HL-60/S4 treated with phorbol 12-myristate 13-acetate at 8.2 ng/mL for 4 days and 3 days (cell line): ENCODE results near the gene ERFL.

Experiments
- in situ Hi-C: fragments of 300-500 bp; cut with MboI; formaldehyde crosslinking; loops from 2 replicates; pipeline ENCODE4 v1.15.0; 2022; ENCODE audit warnings: low sequenced_read_pairs

ERFL gene

GRCh38 chr19:41928221-41928683 is at the start of gene ERFL:
TSS of gene ERFL (minus strand) at chr19:41928449. CDS start at chr19:41912919, 15,530 bp downstream.
- in situ Hi-C loops = no loop called here

DNA sequence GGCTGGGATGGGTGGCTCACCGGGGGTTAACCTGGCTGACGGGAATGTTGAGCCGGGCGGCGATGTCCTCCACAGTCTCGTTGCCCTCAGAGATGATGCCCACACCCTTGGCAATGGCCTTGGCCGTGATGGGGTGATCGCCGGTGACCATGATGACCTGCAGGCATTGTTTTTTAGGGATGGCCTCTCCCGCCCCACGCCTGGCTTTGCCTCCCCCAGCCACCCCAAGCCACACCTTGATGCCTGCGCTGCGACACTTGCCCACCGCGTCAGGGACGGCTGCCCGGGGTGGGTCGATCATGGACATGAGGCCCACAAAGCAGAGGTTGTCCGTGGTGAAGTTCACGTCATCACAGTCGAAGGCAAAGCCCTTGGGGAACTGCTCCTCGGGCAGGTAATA is 49.7 kb upstream of the ERFL start:
- in situ Hi-C loops = no loop called here

GRCh38 chr19:41974652-41975051 is 46.4 kb upstream of the ERFL start:
- in situ Hi-C loops = no loop called here

DNA sequence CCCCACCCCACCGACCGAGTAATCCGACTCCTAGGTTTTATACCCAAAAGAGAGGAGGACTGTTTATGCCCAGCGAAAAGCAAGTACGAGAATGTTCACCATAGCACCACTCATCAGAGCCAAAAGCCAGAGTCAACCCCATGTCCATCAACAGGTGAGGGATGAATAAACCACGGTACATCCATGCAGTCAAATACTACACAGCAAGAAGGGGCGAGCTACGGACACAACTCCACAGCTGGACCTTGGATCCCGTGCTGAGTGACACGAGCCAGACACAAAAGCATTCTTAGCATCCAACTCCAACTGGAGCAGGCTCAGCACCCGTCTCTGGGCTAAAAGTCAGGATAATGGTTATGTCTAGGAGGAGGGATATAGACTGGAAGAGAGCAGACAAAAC is 43.1 kb upstream of the ERFL start:
- in situ Hi-C loops = no loop called here

DNA sequence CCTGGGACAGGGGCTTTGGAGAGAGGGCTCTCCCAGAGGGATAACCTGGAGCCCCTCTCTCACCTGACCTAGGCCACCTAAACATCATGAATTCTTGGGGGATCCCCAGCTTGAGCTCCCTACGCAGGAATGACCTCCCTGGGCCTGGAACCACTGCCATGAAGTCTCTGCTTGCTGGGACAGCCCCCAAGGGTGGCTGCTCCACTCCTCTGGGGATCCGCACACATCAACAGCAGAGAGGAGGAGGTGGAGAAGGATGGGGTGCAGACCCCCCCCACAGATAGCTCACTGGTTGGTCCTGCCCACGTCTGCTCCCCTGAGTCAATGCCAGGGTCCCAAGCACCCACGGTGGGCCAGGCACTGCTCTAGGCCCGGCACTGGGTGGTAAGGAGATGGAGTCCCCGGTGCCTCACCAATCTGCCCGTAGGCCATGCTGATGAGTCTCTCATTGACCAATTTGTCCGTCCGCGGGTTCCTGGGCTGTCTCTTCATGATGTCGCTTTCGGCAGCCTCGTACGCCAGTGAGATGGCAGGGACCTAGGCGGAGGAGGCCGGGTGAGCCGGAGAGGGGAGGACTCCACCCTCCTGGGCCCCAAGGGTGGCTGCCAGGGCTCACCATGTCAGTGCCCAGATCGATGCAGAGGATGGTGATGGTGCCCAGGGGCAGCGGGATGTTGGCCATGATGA is 41.7 kb upstream of the ERFL start:
- in situ Hi-C loops = no loop called here

DNA sequence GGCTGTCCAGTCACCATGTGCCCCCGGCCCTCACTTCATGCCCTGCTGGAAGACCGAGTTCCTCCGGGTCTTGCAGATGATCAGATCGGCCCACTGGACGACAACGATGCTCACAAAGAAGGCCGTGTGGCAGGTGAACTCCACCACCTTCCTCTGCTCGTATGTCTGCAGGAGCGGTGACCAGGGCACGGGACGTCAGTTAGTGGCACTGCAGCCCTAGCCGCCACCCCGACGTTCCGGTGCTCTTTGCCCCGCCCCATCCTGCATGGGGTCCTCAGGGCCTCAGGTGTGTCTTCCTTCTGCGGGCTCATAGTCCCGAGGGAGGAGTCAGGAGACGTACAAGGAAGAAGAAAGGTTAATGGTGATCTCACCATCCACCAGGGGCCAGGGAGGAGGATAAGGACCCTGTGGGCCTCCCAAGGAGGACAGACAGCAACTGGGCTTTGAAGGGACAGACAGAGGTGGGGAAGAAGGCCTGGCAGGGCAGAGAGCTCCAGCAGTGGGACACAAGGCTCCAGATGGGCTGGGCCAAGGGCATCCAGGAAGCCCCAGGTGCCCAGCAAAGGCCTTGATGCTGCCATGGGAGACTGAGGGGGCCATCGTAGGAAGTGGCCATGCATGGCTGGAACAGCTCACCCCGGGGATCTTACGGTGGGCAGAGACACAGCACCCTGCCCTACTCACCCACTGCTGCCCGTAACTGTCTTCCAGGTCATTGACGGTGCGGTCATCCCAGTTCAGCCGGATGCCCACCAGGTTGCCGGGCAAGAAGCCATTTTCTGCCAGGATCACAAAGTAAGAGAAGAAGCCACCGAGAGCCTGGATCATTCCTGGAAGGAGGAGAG is 40.7 kb upstream of the ERFL start:
- in situ Hi-C loops = no loop called here

DNA sequence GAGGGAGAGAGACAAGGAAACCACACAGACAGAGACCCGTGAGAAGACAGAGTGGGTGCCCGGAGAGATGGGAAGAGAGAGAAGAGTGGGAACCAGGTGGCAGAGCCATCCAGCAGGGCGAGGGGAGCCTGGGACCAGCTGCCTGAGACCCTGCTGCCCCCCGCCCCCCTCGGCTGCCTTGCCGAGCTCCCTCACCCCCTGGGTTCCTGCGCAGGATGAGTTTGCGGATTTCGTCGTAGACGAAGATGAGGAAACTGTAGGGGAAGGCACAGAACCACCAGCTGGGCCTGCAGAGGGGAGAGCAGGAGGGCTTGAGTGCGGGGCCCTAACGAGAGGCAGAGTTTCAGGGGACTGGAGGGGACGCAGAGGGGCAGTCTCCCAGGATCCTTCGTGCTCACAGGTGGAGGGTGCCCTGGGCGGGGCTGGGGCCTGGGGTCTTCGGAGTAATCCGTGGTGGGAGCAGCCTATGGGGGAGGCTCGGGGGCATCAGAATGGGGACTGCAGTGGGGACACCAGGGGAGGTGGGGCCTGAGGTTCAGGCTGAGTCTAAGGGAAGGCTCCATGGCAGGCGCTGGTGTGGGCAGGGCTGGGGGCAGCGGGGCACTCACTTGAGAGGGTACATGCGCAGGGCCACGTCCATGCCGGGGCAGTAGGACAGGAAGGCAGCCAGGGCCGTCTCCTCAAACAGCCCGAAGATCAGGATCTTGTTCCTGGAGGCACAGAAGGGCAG is 39.0 kb upstream of the ERFL start:
- in situ Hi-C loops = no loop called here

GRCh38 chr19:41965106-41965505 is 36.9 kb upstream of the ERFL start:
- in situ Hi-C loops = no loop called here

DNA sequence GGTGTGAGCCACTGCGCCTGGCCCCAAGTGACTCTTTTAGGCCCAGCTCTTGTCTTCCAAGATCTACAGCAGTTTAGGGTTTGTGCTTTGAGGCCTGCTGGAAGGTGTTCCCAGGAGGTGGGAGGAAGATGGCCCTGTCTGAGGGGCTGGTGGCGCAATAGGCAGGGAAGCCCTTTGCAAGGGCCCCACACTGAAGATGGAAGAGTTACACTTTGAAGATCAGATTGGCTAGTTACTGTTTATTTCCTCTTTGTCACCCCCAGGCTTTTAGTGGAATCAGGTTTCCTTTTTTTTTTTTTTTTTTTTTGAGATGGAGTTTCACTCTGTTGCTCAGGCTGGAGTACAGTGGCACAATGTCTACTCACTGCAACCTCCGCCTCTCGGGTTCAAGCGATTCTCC is 32.7 kb upstream of the ERFL start:
- in situ Hi-C loops = no loop called here

GRCh38 chr19:41959056-41960053 is 31.1 kb upstream of the ERFL start, which contains the start of gene RABAC1:
TSS of gene RABAC1 (minus strand) at chr19:41959321. CDS start at chr19:41959292, 29 bp downstream.
- in situ Hi-C loops = loop anchor here (10.0 kb wide), 1 partner anchor 95 kb away; the partner anchor contains the start of gene RPS19

GRCh38 chr19:41958367-41959055 is 30.3 kb upstream of the ERFL start:
- in situ Hi-C loops = loop anchor here (10.0 kb wide), 1 partner anchor 94 kb away; the partner anchor contains the start of gene RPS19

DNA sequence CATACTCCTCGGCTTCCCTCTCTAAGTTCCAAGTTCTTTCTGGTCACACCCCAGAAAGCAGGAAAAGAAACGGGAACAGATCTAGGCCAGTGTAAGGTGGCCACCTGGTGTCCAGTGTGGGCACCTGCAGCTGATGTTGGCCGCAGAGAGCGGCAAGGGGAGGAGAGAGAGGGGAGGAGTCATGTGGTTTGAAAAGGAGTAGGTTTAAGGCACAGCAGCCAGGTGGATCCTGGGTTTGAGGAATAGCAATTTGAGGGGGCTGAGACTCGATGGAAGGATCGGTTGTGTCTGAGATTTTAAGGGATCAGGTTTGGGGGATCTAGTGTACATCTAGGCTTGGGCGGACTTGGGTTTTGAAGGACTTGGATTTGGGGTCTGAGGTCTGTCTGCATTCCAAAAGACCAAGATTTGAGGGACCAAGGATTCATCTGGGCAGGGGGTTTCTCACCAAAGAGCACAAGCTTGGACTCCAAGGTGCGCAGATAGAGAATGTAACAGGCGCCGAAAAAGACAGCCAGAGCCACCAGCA is 29.7 kb upstream of the ERFL start:
- in situ Hi-C loops = loop anchor here (10.0 kb wide), 1 partner anchor 93 kb away; the partner anchor contains the start of gene RPS19

GRCh38 chr19:41957161-41957837 is 29.1 kb upstream of the ERFL start:
- in situ Hi-C loops = loop anchor here (10.0 kb wide), 1 partner anchor 92 kb away; the partner anchor contains the start of gene RPS19

- in situ Hi-C loops = loop anchor here (10.0 kb wide), 1 partner anchor 92 kb away; the partner anchor contains the start of gene RPS19
Observed at GRCh38 chr19:41956621-41957020, 28.4 kb upstream of the ERFL start.

DNA sequence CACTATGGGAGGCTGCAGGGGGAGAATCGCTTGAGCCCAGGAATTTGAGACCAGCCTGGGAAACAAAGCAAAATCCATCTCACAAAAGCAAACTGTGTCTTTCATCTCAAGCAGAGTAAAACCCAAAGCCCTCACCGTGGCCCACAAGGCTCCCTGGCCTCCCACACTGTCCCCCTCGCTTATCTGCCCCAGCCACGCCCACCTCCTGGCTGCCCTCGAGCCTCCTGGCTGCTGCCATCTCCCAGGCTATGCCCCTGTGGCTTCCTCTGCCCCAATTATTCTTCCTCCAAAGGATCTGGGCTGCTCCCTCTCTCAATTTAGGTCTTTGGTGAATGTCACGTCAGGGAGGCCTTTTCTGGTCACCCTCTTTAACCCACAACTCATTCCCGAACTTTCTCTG is 27.3 kb upstream of the ERFL start:
- in situ Hi-C loops = loop anchor here (10.0 kb wide), 1 partner anchor 91 kb away; the partner anchor contains the start of gene RPS19

DNA sequence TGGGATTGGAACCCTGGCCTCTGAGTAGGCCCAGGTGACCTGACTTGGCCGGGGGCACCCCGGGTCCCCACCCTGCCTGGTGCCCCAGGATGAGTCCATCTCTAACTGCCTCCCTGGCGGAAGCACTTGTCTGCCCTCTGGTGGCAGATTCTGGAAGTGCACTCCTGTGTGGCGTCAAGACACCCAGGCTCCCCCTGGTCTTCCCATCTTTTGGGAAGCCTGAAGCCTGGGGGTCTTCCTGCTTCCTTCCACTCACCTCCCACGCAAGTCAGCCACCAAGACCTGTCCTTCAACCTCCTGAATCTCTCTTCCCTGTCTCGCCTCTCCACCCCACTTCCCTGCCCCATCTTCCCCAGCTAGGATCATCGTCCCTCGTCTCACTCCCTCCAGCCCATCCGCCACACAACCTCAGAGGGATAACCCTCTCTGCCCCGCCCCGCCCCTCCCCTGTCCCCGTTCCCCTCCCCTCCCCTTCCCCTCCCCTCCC is 23.5 kb upstream of the ERFL start:
- in situ Hi-C loops = loop anchor here (10.0 kb wide), 1 partner anchor 87 kb away; the partner anchor contains the start of gene RPS19

DNA sequence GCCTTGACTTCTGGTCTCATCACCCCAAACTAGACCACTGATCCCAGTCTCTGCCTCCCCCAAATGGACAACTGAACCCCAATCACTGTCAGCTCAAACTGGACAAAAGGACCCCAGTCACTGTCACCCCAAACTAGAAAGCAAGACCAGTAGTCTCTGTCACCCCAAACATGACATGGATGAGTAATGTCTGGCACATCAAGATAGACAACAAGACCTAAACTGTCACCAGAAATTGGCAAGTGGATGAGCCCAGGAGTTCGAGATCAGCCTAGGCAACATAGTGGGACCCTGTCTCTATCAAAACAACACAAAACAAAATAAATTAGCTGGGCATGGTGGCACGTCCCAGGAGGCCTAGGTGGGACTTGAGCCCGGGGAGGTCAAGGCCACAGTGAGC is 18.8 kb upstream of the ERFL start:
- in situ Hi-C loops = loop anchor here (10.0 kb wide), 1 partner anchor 62 kb away; the partner anchor contains the start of gene ARHGEF1
